ENCODE results near the gene ELK1.

DNA sequence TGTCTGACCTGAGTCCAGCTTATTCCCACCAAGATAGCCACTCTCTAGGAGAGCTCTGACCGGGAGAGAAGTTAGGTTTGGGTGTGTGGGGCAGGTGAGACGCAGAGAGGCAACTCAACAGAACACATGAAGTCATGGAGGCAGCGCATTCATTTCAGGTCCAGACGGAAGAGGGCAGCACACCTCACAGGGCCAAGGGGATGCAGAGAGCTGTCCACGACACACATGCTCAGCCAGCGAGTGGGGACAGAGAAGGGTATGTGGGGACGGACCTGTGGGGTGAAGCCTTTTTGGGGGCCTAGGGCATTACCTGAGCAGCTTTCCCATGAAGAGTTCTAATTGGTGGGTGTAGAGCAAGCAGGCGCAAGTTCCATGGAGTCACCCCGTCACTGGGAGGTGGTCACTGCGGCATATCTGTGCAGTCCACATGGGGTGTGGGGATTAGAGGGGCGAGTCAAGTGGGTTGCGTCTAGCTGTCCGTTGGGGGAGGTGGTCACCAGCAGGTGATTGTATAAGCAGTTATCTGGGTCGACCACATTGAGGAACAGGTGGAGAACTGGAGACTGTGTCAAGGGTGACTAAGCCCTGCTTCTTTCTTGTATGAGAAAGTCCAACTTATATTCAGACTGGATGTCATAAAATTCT is 32.9 kb upstream of the ELK1 start:
- TF ChIP-seq, protein P1, sequence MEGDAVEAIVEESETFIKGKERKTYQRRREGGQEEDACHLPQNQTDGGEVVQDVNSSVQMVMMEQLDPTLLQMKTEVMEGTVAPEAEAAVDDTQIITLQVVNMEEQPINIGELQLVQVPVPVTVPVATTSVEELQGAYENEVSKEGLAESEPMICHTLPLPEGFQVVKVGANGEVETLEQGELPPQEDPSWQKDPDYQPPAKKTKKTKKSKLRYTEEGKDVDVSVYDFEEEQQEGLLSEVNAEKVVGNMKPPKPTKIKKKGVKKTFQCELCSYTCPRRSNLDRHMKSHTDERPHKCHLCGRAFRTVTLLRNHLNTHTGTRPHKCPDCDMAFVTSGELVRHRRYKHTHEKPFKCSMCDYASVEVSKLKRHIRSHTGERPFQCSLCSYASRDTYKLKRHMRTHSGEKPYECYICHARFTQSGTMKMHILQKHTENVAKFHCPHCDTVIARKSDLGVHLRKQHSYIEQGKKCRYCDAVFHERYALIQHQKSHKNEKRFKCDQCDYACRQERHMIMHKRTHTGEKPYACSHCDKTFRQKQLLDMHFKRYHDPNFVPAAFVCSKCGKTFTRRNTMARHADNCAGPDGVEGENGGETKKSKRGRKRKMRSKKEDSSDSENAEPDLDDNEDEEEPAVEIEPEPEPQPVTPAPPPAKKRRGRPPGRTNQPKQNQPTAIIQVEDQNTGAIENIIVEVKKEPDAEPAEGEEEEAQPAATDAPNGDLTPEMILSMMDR (conservative IDR thresholded peaks at IDR 0.05) = no peak
- TF ChIP-seq ZFX (IDR thresholded peaks at IDR 0.05) = no peak
